Thyroid gland (tissue), 4 donors: ENCODE results near the gene GOLM1.

Experiments
- POLR2A ChIP-seq, 2 donors: fragments of 450-650 bp; IDR thresholded peaks; one replicate each; pipeline ENCODE4 v1.6.1; 2017; ENCODE audit warnings: antibody characterized with exemption in 2 of 2, mild to moderate bottlenecking in 2 of 2, moderate library complexity in 1 of 2
- TF ChIP-seq, protein P1 (sequence below), 6 experiments: fragments of 200-600 bp in 3 of 6; fragments of 450-650 bp in 3 of 6; sonication (generic) in 3 of 6; IDR thresholded peaks; one replicate each; pipeline ENCODE4 v1.5.1; 2016 to 2019; ENCODE audit warnings: antibody characterized with exemption in 6 of 6, mild to moderate bottlenecking in 2 of 6, inconsistent platforms in 1 of 6, moderate library complexity in 1 of 6

DNA sequence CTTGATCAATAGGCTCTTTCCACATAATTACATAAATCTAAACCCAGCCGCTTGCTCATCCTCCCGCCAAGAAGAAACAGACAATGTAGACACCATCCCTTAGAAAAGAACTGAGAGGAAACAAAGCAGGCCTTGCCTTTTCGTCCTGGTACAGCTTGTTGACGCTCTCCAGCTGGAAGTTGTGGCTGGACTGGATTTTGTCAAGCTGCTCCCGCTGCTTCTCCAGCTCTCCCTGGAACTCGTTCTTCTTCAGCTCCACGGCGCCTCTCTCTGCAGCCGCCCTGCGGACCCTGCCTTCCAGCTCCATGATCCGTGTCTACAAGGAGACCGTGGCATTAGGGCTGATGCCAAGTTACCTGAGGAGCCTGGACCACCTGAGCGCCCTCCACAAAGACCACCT is 22.1 kb downstream of the GOLM1 start:
- TF ChIP-seq, protein P1, sequence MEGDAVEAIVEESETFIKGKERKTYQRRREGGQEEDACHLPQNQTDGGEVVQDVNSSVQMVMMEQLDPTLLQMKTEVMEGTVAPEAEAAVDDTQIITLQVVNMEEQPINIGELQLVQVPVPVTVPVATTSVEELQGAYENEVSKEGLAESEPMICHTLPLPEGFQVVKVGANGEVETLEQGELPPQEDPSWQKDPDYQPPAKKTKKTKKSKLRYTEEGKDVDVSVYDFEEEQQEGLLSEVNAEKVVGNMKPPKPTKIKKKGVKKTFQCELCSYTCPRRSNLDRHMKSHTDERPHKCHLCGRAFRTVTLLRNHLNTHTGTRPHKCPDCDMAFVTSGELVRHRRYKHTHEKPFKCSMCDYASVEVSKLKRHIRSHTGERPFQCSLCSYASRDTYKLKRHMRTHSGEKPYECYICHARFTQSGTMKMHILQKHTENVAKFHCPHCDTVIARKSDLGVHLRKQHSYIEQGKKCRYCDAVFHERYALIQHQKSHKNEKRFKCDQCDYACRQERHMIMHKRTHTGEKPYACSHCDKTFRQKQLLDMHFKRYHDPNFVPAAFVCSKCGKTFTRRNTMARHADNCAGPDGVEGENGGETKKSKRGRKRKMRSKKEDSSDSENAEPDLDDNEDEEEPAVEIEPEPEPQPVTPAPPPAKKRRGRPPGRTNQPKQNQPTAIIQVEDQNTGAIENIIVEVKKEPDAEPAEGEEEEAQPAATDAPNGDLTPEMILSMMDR (IDR thresholded peaks at IDR 0.05) = no peak
- no peak for TF ChIP-seq POLR2A (IDR thresholded peaks at IDR 0.05)
